HepG2 (cell line): ENCODE measurements around the gene CHD9. TPM values are rescaled to one million over a fixed set of nuclear protein-coding genes. Genes with fewer than 3 reads are reported as not detected.

Experiments used
- ATAC-seq: fragments of 200-7000 bp; cut with Tn5 transposase; 3 replicates; pipeline ENCODE4 v1.9.1; 2020; ENCODE audit warnings: mild to moderate bottlenecking, moderate library complexity
- BruUV-seq: library from RNA; stranded (reverse); fragments of 400-500 nt; replicated peaks from 2 replicates; lab custom pipeline; 2021; lab: Mats Ljungman, UMichigan
- CTCF ChIA-PET: fragments of 300-600 bp; formaldehyde crosslinking; extraction: SDS; loops from one replicate; lab custom pipeline; 2021; ENCODE audit warnings: low total read pairs, inconsistent platforms, low intra/inter-chr PET ratio; lab: Yijun Ruan, JAX
- POLR2A ChIA-PET: fragments of 350-600 bp; sonication (Branson Sonifier 250); formaldehyde crosslinking; loops from one replicate; lab custom pipeline; 2020; ENCODE audit warnings: antibody characterized with exemption, inconsistent platforms; lab: Yijun Ruan, JAX
- DNase-seq: peaks from one replicate; pipeline ENCODE4 v3.0.0-alpha.2; 2015; ENCODE audit warnings: low spot score
- FAIRE-seq: peaks from 3 replicates; lab custom pipeline; 2011; peaks lifted over from hg19 to GRCh38; lab: Jason Lieb, UNC
- H2AFZ ChIP-seq: one replicate; pipeline ENCODE4 v1.6.1; 2011; ENCODE audit warnings: low read length, inconsistent platforms
- H3K27ac ChIP-seq: fragments of 300-600 bp; 3 replicates; pipeline ENCODE4 v1.8.0; 2011; ENCODE audit warnings: mixed run types, mild to moderate bottlenecking, mixed read lengths, low read length, inconsistent platforms; ENCODE audit not compliant: insufficient read depth; ENCODE audit errors: extremely low read length
- H3K27me3 ChIP-seq, 2 experiments: fragments of 200-600 bp in 1 of 2; 2 replicates in 1 of 2; 3 replicates in 1 of 2; pipeline versions ENCODE4 v1.6.0 to v1.8.0; 2011; ENCODE audit warnings: low read length in 2 of 2, mild to moderate bottlenecking in 2 of 2, moderate library complexity in 2 of 2, inconsistent platforms in 1 of 2; ENCODE audit not compliant: insufficient read depth in 2 of 2, control insufficient read depth in 1 of 2
- H3K36me3 ChIP-seq, 2 experiments: fragments of 200-600 bp in 1 of 2; replicated peaks in 1 of 2; 2 replicates in 1 of 2; 3 replicates in 1 of 2; pipeline versions ENCODE4 v1.5.1 to v1.8.0; 2011; ENCODE audit warnings: low read length in 2 of 2, inconsistent platforms in 1 of 2; ENCODE audit not compliant: insufficient read depth in 2 of 2, control insufficient read depth in 1 of 2
- H3K4me1 ChIP-seq: 2 replicates; pipeline ENCODE4 v1.5.1; 2012; ENCODE audit warnings: low read length, inconsistent platforms; ENCODE audit not compliant: insufficient read depth
- H3K4me2 ChIP-seq: 2 replicates; pipeline ENCODE4 v1.6.0; 2011; ENCODE audit warnings: low read depth, low read length, inconsistent platforms
- H3K4me3 ChIP-seq, 3 experiments: fragments of 200-600 bp in 1 of 3; sonication (generic), shearing (Covaris generic) in 1 of 3; replicated peaks in 1 of 3; 2 replicates each; pipeline ENCODE4 v1.5.1; 2011 to 2016; ENCODE audit warnings: low read length in 3 of 3, inconsistent platforms in 2 of 3, low read depth in 2 of 3, mild to moderate bottlenecking in 2 of 3, control low read depth in 1 of 3, mixed read lengths in 1 of 3; ENCODE audit not compliant: insufficient read depth in 1 of 3
- H3K79me2 ChIP-seq: one replicate; pipeline ENCODE4 v1.6.1; 2011; ENCODE audit warnings: low read length, inconsistent platforms; ENCODE audit not compliant: insufficient read depth
- H3K9ac ChIP-seq: 2 replicates; pipeline ENCODE4 v1.6.0; 2011; ENCODE audit warnings: mild to moderate bottlenecking, low read depth, low read length, inconsistent platforms; ENCODE audit not compliant: insufficient read depth
- H3K9me3 ChIP-seq: 2 replicates; pipeline ENCODE4 v1.5.1; 2012; ENCODE audit warnings: mild to moderate bottlenecking, low read length
- H4K20me1 ChIP-seq: 2 replicates; pipeline ENCODE4 v1.6.0; 2011; ENCODE audit warnings: inconsistent platforms, mild to moderate bottlenecking, low read length, moderate library complexity; ENCODE audit not compliant: insufficient read depth
- ATF5 ChIP-seq: sonication (generic); formaldehyde crosslinking; IDR thresholded peaks from 2 replicates; pipeline ENCODE4 v1.4.0; 2020; ENCODE audit warnings: mild to moderate bottlenecking, low read depth, missing genetic modification reagents
- HMG20A ChIP-seq: IDR thresholded peaks from 2 replicates; pipeline ENCODE4 v1.6.1; 2016; ENCODE audit warnings: borderline replicate concordance
- KDM6A ChIP-seq: IDR thresholded peaks from 2 replicates; pipeline ENCODE4 v1.6.1; 2016; ENCODE audit warnings: low read depth
- KLF12 ChIP-seq: sonication (generic); formaldehyde crosslinking; IDR thresholded peaks from 2 replicates; pipeline ENCODE4 v1.4.0; 2020; ENCODE audit warnings: missing genetic modification reagents, borderline replicate concordance
- KLF15 ChIP-seq: sonication (generic); formaldehyde crosslinking; IDR thresholded peaks from 2 replicates; pipeline ENCODE4 v1.8.1; 2023; ENCODE audit warnings: borderline replicate concordance, mild to moderate bottlenecking, inconsistent platforms, missing genetic modification reagents, mixed read lengths
- MBD4 ChIP-seq: IDR thresholded peaks from 2 replicates; pipeline ENCODE4 v1.6.1; 2012; ENCODE audit warnings: low read length, inconsistent platforms, borderline replicate concordance
- RFXANK ChIP-seq: IDR thresholded peaks from 2 replicates; pipeline ENCODE4 v1.6.1; 2016
- SMAD9 ChIP-seq: sonication (generic); formaldehyde crosslinking; IDR thresholded peaks from 2 replicates; pipeline ENCODE4 v1.5.1; 2020; ENCODE audit warnings: mild to moderate bottlenecking, missing genetic modification reagents
- SP4 ChIP-seq: sonication (generic); formaldehyde crosslinking; IDR thresholded peaks from 2 replicates; pipeline ENCODE4 v1.8.1; 2023; ENCODE audit warnings: mild to moderate bottlenecking, missing genetic modification reagents
- SRSF1 ChIP-seq: fragments of 200-400 bp; formaldehyde crosslinking; optimal IDR thresholded peaks from 2 replicates; pipeline ENCODE3; 2017; ENCODE audit warnings: mild to moderate bottlenecking, low read depth, low read length, moderate library complexity
- ZBTB20 ChIP-seq: sonication (generic); formaldehyde crosslinking; IDR thresholded peaks from 2 replicates; pipeline ENCODE4 v1.8.1; 2023; ENCODE audit warnings: missing genetic modification reagents, low read depth, mild to moderate bottlenecking, borderline replicate concordance
- ZBTB34 ChIP-seq: sonication (generic); formaldehyde crosslinking; IDR thresholded peaks from 2 replicates; pipeline ENCODE4 v1.8.0; 2022; ENCODE audit warnings: mild to moderate bottlenecking, missing genetic modification reagents
- ZBTB8A ChIP-seq: sonication (generic); formaldehyde crosslinking; IDR thresholded peaks from 2 replicates; pipeline ENCODE4 v1.4.0; 2020; ENCODE audit warnings: mild to moderate bottlenecking, low read depth, missing genetic modification reagents, borderline replicate concordance
- ZNF143 ChIP-seq: sonication (generic); formaldehyde crosslinking; IDR thresholded peaks from 2 replicates; pipeline ENCODE4 v1.4.0; 2020; ENCODE audit warnings: missing genetic modification reagents
- ZNF282 ChIP-seq: fragments of 450-650 bp; IDR thresholded peaks from 2 replicates; pipeline ENCODE4 v1.6.1; 2018; ENCODE audit not compliant: partially characterized antibody
- ZNF333 ChIP-seq: sonication (generic); formaldehyde crosslinking; IDR thresholded peaks from 2 replicates; pipeline ENCODE4 v1.4.0; 2020; ENCODE audit warnings: mild to moderate bottlenecking, missing genetic modification reagents, borderline replicate concordance
- ZNF772 ChIP-seq: sonication (generic); formaldehyde crosslinking; IDR thresholded peaks from 2 replicates; pipeline ENCODE4 v1.5.0; 2020; ENCODE audit warnings: mild to moderate bottlenecking, missing genetic modification reagents
- WGBS: methylation state at CpG from one replicate; pipeline ENCODE4 v1.1.6; 2017; ENCODE audit warnings: low lambda C conversion rate; 5-methylcytosine and 5-hydroxymethylcytosine counted together
- in situ Hi-C: cut with HindIII; loops from 2 replicates; pipeline ENCODE4 v1.10.0; 2017; ENCODE audit warnings: low pct_unique_long_range_greater_than_20kb; ENCODE audit not compliant: extremely low pct_ligation_motif_present
- intact Hi-C: fragments of 100-400 bp; cut with micrococcal nuclease; formaldehyde crosslinking; loops from one replicate; pipeline ENCODE4 v1.10.0; 2022; ENCODE audit not compliant: unreplicated experiment
- polyA plus RNA-seq, 8 experiments: library from polyadenylated mRNA; depleted of rRNA in 3 of 8; stranded (reverse) in 7 of 8; unstranded in 1 of 8; fragments of >200 nt; fragmentation: Illumina TruSeq in 4 of 8; extraction: Trizol in 4 of 8; gene quantifications; 2 replicates each; pipeline versions ENCODE4 v1.2.1 to v1.2.3, GENCODE V29; 2011 to 2016; ENCODE audit warnings: low read depth in 4 of 8, missing spikeins in 1 of 8, mixed read lengths in 1 of 8; ENCODE audit not compliant: insufficient read depth in 1 of 8
- total RNA-seq, 5 experiments: library from RNA; depleted of rRNA; stranded (reverse); fragments of >200 nt; fragmentation: Illumina TruSeq; extraction: Trizol; gene quantifications; 2 replicates each; pipeline ENCODE4 v1.2.3, GENCODE V29; 2016; ENCODE audit warnings: low read depth in 1 of 5

The CHD9 gene
- total and polyA plus RNA-seq, 2 of the 13 experiments (the other 11 are each of a cell fraction or from before 2014, with no cell fraction given), result 23.4 to 27.7 TPM

GRCh38 chr16:53334581-53334980 lies 279.8 kb downstream of the CHD9 start:
- H3K4me1 ChIP-seq, result no peaks in the 10 kb centered on the region
- WGBS, result 1% methylated on average over 4 of the region's 4 CpGs
- no peak overlapping the region for H2AFZ ChIP-seq
- no peak for FAIRE-seq
- H3K27ac ChIP-seq, result no peak overlapping the region
- DNase-seq, result no peak
- no peak overlapping the region for H3K4me2 ChIP-seq
- H3K9me3 ChIP-seq, result no peaks in the 10 kb centered on the region
- in situ Hi-C loops, result no loop called here
- ChIA-PET CTCF (no interaction called here), POLR2A (no interaction called here)
- H3K9ac ChIP-seq, result no peak overlapping the region
- no peak for ATAC-seq
- H3K27me3 ChIP-seq, result no peaks in the 10 kb centered on the region
- no peaks in the 10 kb centered on the region for H4K20me1 ChIP-seq
- intact Hi-C loops, result no loop called here
- no peaks in the 10 kb centered on the region for H3K79me2 ChIP-seq
- H3K4me3 ChIP-seq, result no peak overlapping the region
- no peaks in the 10 kb centered on the region for H3K36me3 ChIP-seq
- TF ChIP-seq ZNF143 (CRISPR knock-in tag), result no peak
- no peak for TF ChIP-seq KLF15 (CRISPR knock-in tag)
- TF ChIP-seq ZNF772 (CRISPR knock-in tag), result no peak
- no peak for TF ChIP-seq ZNF282
- TF ChIP-seq SMAD9 (CRISPR knock-in tag), result no peak
- TF ChIP-seq KLF12, result no peak
- TF ChIP-seq KDM6A, result no peak
- no peak for TF ChIP-seq ZNF333 (CRISPR knock-in tag)
- no TSS peak for BruUV-seq

- no peak for TF ChIP-seq ATF5
- TF ChIP-seq ZBTB20 (CRISPR knock-in tag), result no peak
- TF ChIP-seq SP4 (CRISPR knock-in tag), result no peak
- TF ChIP-seq MBD4, result no peak
- no peak for TF ChIP-seq ZBTB34 (CRISPR knock-in tag)
- no peak for TF ChIP-seq ZBTB8A (CRISPR knock-in tag)
- no peak for TF ChIP-seq HMG20A
- no peak for TF ChIP-seq SRSF1
- TF ChIP-seq RFXANK, result no peak
- Histone ChIP-seq H3K4me3 (no peak overlapping the region), H3K27ac (no peak overlapping the region), H3K9me3 (no peaks in the 10 kb centered on the region), H3K4me1 (no peaks in the 10 kb centered on the region), H3K27me3 (peaks cover 0 to 5% of the 10 kb centered on the region in 2 experiments; a peak in 1 of 5 replicates), H3K4me2 (no peak overlapping the region), H2AFZ (no peak overlapping the region), H3K36me3 (no peaks in the 10 kb centered on the region), H3K79me2 (no peaks in the 10 kb centered on the region), H4K20me1 (no peaks in the 10 kb centered on the region), H3K9ac (no peak overlapping the region)
- in situ Hi-C loops, result no loop called here
- intact Hi-C loops, result no loop called here
- no TSS peak for BruUV-seq
- ATAC-seq (no peak), DNase-seq (no peak), FAIRE-seq (no peak)
- POLR2A ChIA-PET, result no interaction called here
- CTCF ChIA-PET, result no interaction called here
These were observed 282.5 kb downstream of the CHD9 start for GRCh38 chr16:53337294-53337693.
